Measurements from ENCODE around the gene C3orf49.

DNA sequence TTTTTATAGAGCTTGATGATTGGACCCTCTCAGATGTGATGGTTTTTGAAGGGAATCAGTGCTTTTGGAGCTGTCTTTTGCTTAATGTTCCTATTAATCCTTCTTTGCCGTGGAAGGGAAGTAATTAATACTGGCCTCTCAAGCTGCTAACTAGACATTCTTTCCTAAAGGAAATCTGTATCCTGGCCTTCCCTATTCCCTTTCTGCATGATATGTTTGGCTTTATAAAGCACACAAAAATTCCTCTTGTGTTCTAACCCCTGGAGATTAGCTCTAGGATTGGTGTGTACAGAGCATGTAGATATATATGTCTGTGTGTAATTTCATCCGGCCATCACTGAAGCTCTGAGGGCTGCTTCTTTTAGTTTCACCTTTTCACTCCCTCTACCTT, 51.5 kb downstream of the C3orf49 start:
- no peak for TF ChIP-seq EZH2 (IDR thresholded peaks at IDR 0.05)
- TF ChIP-seq, protein P1, sequence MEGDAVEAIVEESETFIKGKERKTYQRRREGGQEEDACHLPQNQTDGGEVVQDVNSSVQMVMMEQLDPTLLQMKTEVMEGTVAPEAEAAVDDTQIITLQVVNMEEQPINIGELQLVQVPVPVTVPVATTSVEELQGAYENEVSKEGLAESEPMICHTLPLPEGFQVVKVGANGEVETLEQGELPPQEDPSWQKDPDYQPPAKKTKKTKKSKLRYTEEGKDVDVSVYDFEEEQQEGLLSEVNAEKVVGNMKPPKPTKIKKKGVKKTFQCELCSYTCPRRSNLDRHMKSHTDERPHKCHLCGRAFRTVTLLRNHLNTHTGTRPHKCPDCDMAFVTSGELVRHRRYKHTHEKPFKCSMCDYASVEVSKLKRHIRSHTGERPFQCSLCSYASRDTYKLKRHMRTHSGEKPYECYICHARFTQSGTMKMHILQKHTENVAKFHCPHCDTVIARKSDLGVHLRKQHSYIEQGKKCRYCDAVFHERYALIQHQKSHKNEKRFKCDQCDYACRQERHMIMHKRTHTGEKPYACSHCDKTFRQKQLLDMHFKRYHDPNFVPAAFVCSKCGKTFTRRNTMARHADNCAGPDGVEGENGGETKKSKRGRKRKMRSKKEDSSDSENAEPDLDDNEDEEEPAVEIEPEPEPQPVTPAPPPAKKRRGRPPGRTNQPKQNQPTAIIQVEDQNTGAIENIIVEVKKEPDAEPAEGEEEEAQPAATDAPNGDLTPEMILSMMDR (IDR thresholded peaks at IDR 0.05): no peak
